Lung (tissue), 12 donors: ENCODE measurements around the gene DOCK3. TPM values are rescaled to one million over a fixed set of nuclear protein-coding genes. Genes with fewer than 3 reads are reported as not detected.

Experiments used
- ATAC-seq: fragments of 200-7000 bp; cut with Tn5 transposase; one replicate; pipeline ENCODE4 v1.9.1; 2020; ENCODE audit warnings: moderate number of reproducible peaks; ENCODE audit not compliant: insufficient read depth, low FRiP score
- DNase-seq, 3 donors: peaks; one replicate each; pipeline ENCODE4 v3.0.0-alpha.2; 2013 to 2017
- H3K27ac ChIP-seq, 2 donors: one replicate each; pipeline ENCODE4 v1.5.1; 2013; ENCODE audit warnings: mild to moderate bottlenecking in 2 of 2, moderate library complexity in 2 of 2, control low read depth in 1 of 2, inconsistent platforms in 1 of 2, low read depth in 1 of 2, low read length in 1 of 2
- H3K27me3 ChIP-seq, 3 donors: one replicate each; pipeline ENCODE4 v1.5.1; 2013; ENCODE audit warnings: low read length in 2 of 3; ENCODE audit not compliant: control insufficient read depth in 3 of 3, insufficient read depth in 3 of 3
- H3K36me3 ChIP-seq, 4 donors: one replicate each; pipeline ENCODE4 v1.5.1; 2013; ENCODE audit warnings: low read length in 4 of 4, mild to moderate bottlenecking in 1 of 4, moderate library complexity in 1 of 4; ENCODE audit not compliant: control insufficient read depth in 4 of 4, insufficient read depth in 4 of 4
- H3K4me1 ChIP-seq, 5 donors: one replicate each; pipeline ENCODE4 v1.5.1; 2013; ENCODE audit warnings: low read length in 5 of 5, mild to moderate bottlenecking in 2 of 5, moderate library complexity in 1 of 5; ENCODE audit not compliant: control insufficient read depth in 5 of 5, insufficient read depth in 5 of 5
- H3K4me3 ChIP-seq: one replicate; pipeline ENCODE4 v1.5.1; 2013; ENCODE audit warnings: mild to moderate bottlenecking, control low read depth, moderate library complexity
- H3K9ac ChIP-seq, 2 donors: one replicate each; pipeline ENCODE4 v1.5.1; 2013; ENCODE audit warnings: low read length in 2 of 2, control low read depth in 1 of 2; ENCODE audit not compliant: insufficient read depth in 1 of 2
- H3K9me3 ChIP-seq, 4 donors: one replicate each; pipeline ENCODE4 v1.5.1; 2013; ENCODE audit warnings: low read length in 3 of 4, mild to moderate bottlenecking in 1 of 4, moderate library complexity in 1 of 4; ENCODE audit not compliant: control insufficient read depth in 4 of 4, insufficient read depth in 3 of 4
- CTCF ChIP-seq: IDR thresholded peaks from 2 replicates; pipeline ENCODE4 v1.5.1; 2012; ENCODE audit warnings: mild to moderate bottlenecking; ENCODE audit errors: control extremely low read depth, extremely low read depth
- WGBS, 2 donors: extraction: QIAGEN DNeasy Blood & Tissue Kit; methylation state at CpG; one replicate each; pipeline ENCODE4 v1.1.7; 2013; 5-methylcytosine and 5-hydroxymethylcytosine counted together
- polyA plus RNA-seq, 2 donors: library from polyadenylated mRNA; stranded (reverse); fragments of 200-250 nt; gene quantifications; one replicate each; pipeline ENCODE4 v1.2.1, GENCODE V29; 2013
- total RNA-seq, 2 donors: library from RNA; depleted of rRNA in 1 of 2; stranded (reverse); fragments of >200 nt in 1 of 2; gene quantifications; one replicate each; pipeline ENCODE4 v1.2.1, GENCODE V29; 2014 to 2021
- donor health status: control.
- donor health status: control.
- donor health status: Bipolar disorder and iron deficiency.
- donor health status: healthy.
- donor health status: DM: yes; HTN: yes; CAD: no.

DOCK3 gene
- total and polyA plus RNA-seq, 4 donors, result 0.06 to 1.4 (median 0.34) TPM

- Histone ChIP-seq H3K9ac (no peak overlapping the region), H3K36me3 (peaks cover 0 to 26% (median 0%) of the 10 kb centered on the region in 4 donors), H3K27ac (no peak overlapping the region), H3K9me3 (no peaks in the 10 kb centered on the region), H3K27me3 (no peaks in the 10 kb centered on the region), H3K4me1 (peaks cover 0 to 10% (median 0%) of the 10 kb centered on the region in 5 donors), H3K4me3 (no peak overlapping the region)
- no peak for DNase-seq
- TF ChIP-seq CTCF, result no peak
- 74 to 75% methylated on average over 7 of the region's 7 CpGs for WGBS, 2 donors
- ATAC-seq, result no peak
Measured at GRCh38 chr3:50651920-50652529, 22.7 kb upstream of the DOCK3 start.

- Histone ChIP-seq H3K9ac (no peak overlapping the region), H3K27ac (no peak overlapping the region), H3K9me3 (no peaks in the 10 kb centered on the region), H3K36me3 (peaks cover 0 to 19% (median 0%) of the 10 kb centered on the region in 4 donors), H3K27me3 (no peaks in the 10 kb centered on the region), H3K4me1 (peaks cover 0 to 10% (median 0%) of the 10 kb centered on the region in 5 donors), H3K4me3 (no peak overlapping the region)
- WGBS, 2 donors, result 79 to 90% methylated on average over 2 of the region's 2 CpGs
- peak; percentile 37 for ATAC-seq
- TF ChIP-seq CTCF, result no peak
- DNase-seq, result peak in 1 of 3 donors; percentile 21
Measured at GRCh38 chr3:50652709-50653108, 22.0 kb upstream of the DOCK3 start.

GRCh38 chr3:50653937-50654595, 20.7 kb upstream of the DOCK3 start:
- ATAC-seq (no peak), DNase-seq (no peak)
- H3K36me3 ChIP-seq, result peaks cover 0 to 7% (median 0%) of the 10 kb centered on the region in 4 donors
- no peaks in the 10 kb centered on the region for H3K9me3 ChIP-seq
- H3K27me3 ChIP-seq, result no peaks in the 10 kb centered on the region
- no peak overlapping the region for H3K4me3 ChIP-seq
- no peak overlapping the region for H3K27ac ChIP-seq
- WGBS, 2 donors, result 69 to 73% methylated on average over 3 of the region's 3 CpGs
- H3K9ac ChIP-seq, result no peak overlapping the region
- no peak for TF ChIP-seq CTCF
- H3K4me1 ChIP-seq, result peaks cover 0 to 5% (median 0%) of the 10 kb centered on the region in 5 donors
